Fibroblast of mammary gland (primary cell): Measurements from ENCODE around the gene RBM27.

Experiments
- DNase-seq: peaks from one replicate; pipeline ENCODE4 v3.0.0-alpha.2; 2010; ENCODE audit warnings: low read depth
- H3K4me3 ChIP-seq: 2 replicates; pipeline ENCODE4 v1.5.1; 2011; ENCODE audit warnings: low read depth, mild to moderate bottlenecking, low read length, moderate library complexity; ENCODE audit not compliant: control insufficient read depth
- CTCF ChIP-seq: conservative IDR thresholded peaks from 2 replicates; pipeline ENCODE4 v1.5.1; 2011; ENCODE audit warnings: low read depth, low read length, inconsistent platforms; ENCODE audit not compliant: control insufficient read depth, insufficient read depth

RBM27 gene

GRCh38 chr5:146240951-146241350 is 37.5 kb downstream of the RBM27 start:
- peak; percentile 25 for DNase-seq
- no peak overlapping the region for H3K4me3 ChIP-seq
- no peak for TF ChIP-seq CTCF

GRCh38 chr5:146243247-146243646 is 39.8 kb downstream of the RBM27 start:
- DNase-seq: no peak
- H3K4me3 ChIP-seq: no peak overlapping the region
- no peak for TF ChIP-seq CTCF

- H3K4me3 ChIP-seq: no peak overlapping the region
- TF ChIP-seq CTCF: no peak
- DNase-seq: no peak
These were observed 45.2 kb downstream of the RBM27 start for GRCh38 chr5:146248561-146248960.

- no peak for DNase-seq
- H3K4me3 ChIP-seq: no peak overlapping the region
- TF ChIP-seq CTCF: no peak
These were observed 46.4 kb downstream of the RBM27 start for GRCh38 chr5:146249801-146250200.
